ES-I3 (cell line): ENCODE results near the gene MED25.
A peak's percentile ranks its signal among the peaks of the same experiment; 100 is the strongest.

Experiments used
- H3K36me3 ChIP-seq: 2 replicates; pipeline ENCODE4 v1.6.1; 2013; ENCODE audit warnings: mild to moderate bottlenecking, low read length, control low read depth, moderate library complexity; ENCODE audit not compliant: insufficient read depth
- H3K4me1 ChIP-seq: 2 replicates; pipeline ENCODE4 v1.6.1; 2013; ENCODE audit warnings: mild to moderate bottlenecking, control low read depth, low read length; ENCODE audit not compliant: insufficient read depth
- H3K9ac ChIP-seq: 2 replicates; pipeline ENCODE4 v1.6.1; 2013; ENCODE audit warnings: low read depth, mild to moderate bottlenecking, low read length, moderate library complexity
- H3K9me3 ChIP-seq: 2 replicates; pipeline ENCODE4 v1.6.1; 2013; ENCODE audit warnings: mild to moderate bottlenecking, low read length, moderate library complexity; ENCODE audit not compliant: control insufficient read depth, insufficient read depth

MED25 gene

DNA sequence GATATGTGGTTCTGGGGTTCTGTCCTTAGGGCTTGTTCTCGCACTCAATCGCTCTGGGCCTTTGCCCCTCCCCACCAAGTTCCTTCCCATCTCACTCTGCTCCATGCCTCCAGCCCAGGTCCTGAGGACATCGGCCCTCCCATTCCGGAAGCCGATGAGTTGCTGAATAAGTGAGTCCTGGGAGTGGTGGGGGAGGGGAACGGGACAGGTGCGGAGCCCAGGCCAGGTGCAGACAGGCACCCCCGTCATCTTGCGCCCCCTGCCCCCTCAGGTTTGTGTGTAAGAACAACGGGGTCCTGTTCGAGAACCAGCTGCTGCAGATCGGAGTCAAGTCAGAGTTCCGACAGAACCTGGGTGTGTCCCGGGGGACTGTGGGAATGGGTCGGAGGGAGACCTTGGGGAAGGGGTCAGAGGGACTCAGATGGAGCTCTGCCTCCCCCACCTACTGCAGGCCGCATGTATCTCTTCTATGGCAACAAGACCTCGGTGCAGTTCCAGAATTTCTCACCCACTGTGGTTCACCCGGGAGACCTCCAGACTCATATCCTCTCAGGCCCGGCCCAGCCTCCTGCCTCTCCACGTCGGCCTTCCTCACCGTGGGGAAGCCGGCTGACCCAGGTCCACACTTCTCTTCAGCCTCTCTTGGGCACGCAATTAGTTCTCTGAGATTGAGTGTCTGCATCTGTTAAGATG lies 15.1 kb upstream of the MED25 start:
- peaks cover 8% of the 10 kb centered on the region; the same call in 1 of the 2 replicates for H3K4me1 ChIP-seq
- H3K9ac ChIP-seq, result peak overlapping the region; percentile 52; the same call in 1 of the 2 replicates
- H3K36me3 ChIP-seq, result peaks cover 7% of the 10 kb centered on the region; the same call in 1 of the 2 replicates
- H3K9me3 ChIP-seq, result no peaks in the 10 kb centered on the region

DNA sequence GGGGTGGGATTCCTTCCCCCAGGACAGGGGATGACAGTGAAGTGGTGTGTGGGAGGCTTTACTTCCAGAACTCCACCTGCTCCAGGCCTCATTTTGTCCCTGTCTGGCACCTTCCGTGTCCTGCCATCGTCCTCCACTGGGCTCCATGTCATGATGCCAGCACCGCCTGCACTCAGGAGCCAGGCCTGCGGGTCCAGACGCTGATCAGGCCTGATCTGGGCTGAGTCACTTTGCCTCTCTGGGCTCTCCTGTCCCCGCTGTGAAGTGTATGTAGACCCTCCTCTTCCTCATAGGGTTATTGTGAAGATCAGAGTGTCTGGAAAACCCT lies 14.6 kb upstream of the MED25 start:
- no peaks in the 10 kb centered on the region for H3K9me3 ChIP-seq
- peaks cover 7% of the 10 kb centered on the region; the same call in 1 of the 2 replicates for H3K36me3 ChIP-seq
- H3K4me1 ChIP-seq, result peaks cover 8% of the 10 kb centered on the region; the same call in 1 of the 2 replicates
- H3K9ac ChIP-seq, result no peak overlapping the region

DNA sequence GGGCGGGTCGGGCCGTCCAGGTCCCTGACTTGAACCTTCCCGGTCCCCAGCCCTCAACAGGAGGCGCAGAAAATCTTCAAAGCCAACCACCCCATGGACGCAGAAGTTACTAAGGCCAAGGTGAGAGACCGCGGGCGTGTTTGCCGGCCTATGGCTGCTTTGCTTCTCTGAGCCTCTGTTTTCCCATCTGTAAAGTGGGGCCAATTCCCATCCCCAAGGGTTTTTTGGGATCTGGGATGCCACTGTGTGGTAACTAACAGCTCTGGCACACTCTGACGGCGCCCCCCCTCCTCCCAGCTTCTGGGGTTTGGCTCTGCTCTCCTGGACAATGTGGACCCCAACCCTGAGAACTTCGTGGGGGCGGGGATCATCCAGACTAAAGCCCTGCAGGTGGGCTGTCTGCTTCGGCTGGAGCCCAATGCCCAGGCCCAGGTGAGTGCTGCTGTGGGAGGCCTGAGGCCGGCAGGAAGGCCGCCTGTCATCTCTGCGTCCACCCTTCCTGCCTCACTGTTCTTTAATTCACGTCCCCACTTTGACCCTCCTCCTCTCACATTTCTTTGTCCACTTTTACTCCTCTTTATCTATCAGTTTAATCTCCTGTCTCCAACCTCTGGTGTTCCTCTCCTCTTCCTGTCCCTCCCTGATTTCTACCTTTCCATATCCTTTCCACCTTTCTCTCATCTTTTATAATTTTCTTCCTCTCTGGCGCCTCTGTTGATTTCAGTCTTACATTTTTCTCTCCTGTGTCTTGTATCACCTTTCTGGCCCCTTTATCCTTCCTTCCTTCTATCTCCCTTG lies 12.1 kb upstream of the MED25 start:
- H3K36me3 ChIP-seq, result peaks cover 5% of the 10 kb centered on the region; the same call in 1 of the 2 replicates
- no peak overlapping the region; the same call in 1 of the 2 replicates for H3K9ac ChIP-seq

DNA sequence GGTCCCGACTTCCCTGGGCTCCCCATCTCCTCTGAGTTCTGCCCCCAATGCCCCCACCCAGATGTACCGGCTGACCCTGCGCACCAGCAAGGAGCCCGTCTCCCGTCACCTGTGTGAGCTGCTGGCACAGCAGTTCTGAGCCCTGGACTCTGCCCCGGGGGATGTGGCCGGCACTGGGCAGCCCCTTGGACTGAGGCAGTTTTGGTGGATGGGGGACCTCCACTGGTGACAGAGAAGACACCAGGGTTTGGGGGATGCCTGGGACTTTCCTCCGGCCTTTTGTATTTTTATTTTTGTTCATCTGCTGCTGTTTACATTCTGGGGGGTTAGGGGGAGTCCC lies 11.5 kb upstream of the MED25 start:
- peaks cover 5% of the 10 kb centered on the region; the same call in 1 of the 2 replicates for H3K36me3 ChIP-seq
- peaks cover 13% of the 10 kb centered on the region; the same call in 1 of the 2 replicates for H3K4me1 ChIP-seq
- H3K9me3 ChIP-seq, result no peaks in the 10 kb centered on the region
- H3K9ac ChIP-seq, result no peak overlapping the region

More for the DNA sequence above, 12.1 kb upstream of the MED25 start:
- H3K4me1 ChIP-seq, result peaks cover 13% of the 10 kb centered on the region; the same call in 1 of the 2 replicates
- H3K9me3 ChIP-seq, result no peaks in the 10 kb centered on the region

- Histone ChIP-seq H3K4me1 (peaks cover 13% of the 10 kb centered on the region; the same call in 1 of the 2 replicates), H3K36me3 (peaks cover 5% of the 10 kb centered on the region; the same call in 1 of the 2 replicates), H3K9me3 (no peaks in the 10 kb centered on the region), H3K9ac (no peak overlapping the region)
Observed at GRCh38 chr19:49807058-49807903, 10.8 kb upstream of the MED25 start.

- peaks cover 10% of the 10 kb centered on the region; the same call in 1 of the 2 replicates for H3K4me1 ChIP-seq
- peaks cover 5% of the 10 kb centered on the region; the same call in 1 of the 2 replicates for H3K36me3 ChIP-seq
- no peaks in the 10 kb centered on the region for H3K9me3 ChIP-seq
- H3K9ac ChIP-seq, result peak overlapping the region; percentile 36; the same call in 1 of the 2 replicates
Observed at GRCh38 chr19:49807904-49808675, 10.0 kb upstream of the MED25 start.

- H3K36me3 ChIP-seq, result no peaks in the 10 kb centered on the region
- peaks cover 5% of the 10 kb centered on the region; the same call in 1 of the 2 replicates for H3K4me1 ChIP-seq
- no peaks in the 10 kb centered on the region for H3K9me3 ChIP-seq
- H3K9ac ChIP-seq, result peak overlapping the region; percentile 46; the same call in 1 of the 2 replicates
Observed at GRCh38 chr19:49808711-49809159, 9.4 kb upstream of the MED25 start.

GRCh38 chr19:49809160-49809940 lies 8.7 kb upstream of the MED25 start:
- Histone ChIP-seq H3K9me3 (no peaks in the 10 kb centered on the region), H3K9ac (peak overlapping the region; percentile 46), H3K4me1 (peaks cover 5% of the 10 kb centered on the region; the same call in 1 of the 2 replicates), H3K36me3 (no peaks in the 10 kb centered on the region)

DNA sequence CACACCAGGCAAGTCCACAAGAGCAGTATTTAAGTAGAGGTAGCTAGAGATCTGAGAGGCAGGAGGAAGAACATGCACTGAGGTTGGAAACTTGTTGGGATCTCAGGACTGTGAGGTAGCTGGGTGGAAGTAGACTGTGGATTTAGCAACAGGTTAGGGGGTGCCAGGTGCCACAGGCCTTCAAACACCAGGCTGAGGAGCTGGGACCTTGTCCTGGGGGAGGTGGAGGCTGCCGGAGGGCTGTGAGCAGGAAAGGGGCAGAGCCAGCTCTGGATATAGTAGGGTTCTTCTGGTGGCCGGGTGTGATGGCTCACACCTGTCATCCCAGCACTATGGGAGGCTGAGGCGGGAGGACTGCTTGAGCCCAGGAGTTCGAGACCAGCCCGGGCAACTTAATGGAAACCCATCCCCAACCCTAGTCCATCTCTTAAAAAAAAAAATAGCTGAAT lies 8.1 kb upstream of the MED25 start:
- Histone ChIP-seq H3K36me3 (no peaks in the 10 kb centered on the region), H3K4me1 (peaks cover 5% of the 10 kb centered on the region; the same call in 1 of the 2 replicates), H3K9me3 (no peaks in the 10 kb centered on the region), H3K9ac (peak overlapping the region; percentile 46; the same call in 1 of the 2 replicates)

GRCh38 chr19:49811328-49811727 lies 6.8 kb upstream of the MED25 start:
- Histone ChIP-seq H3K9ac (no peak overlapping the region), H3K36me3 (no peaks in the 10 kb centered on the region), H3K9me3 (no peaks in the 10 kb centered on the region), H3K4me1 (peaks cover 5% of the 10 kb centered on the region; the same call in 1 of the 2 replicates)

- H3K4me1 ChIP-seq, result peaks cover 5% of the 10 kb centered on the region; the same call in 1 of the 2 replicates
- no peaks in the 10 kb centered on the region for H3K36me3 ChIP-seq
- H3K9ac ChIP-seq, result peak overlapping the region; percentile 77; the same call in 1 of the 2 replicates
- H3K9me3 ChIP-seq, result no peaks in the 10 kb centered on the region
Observed at GRCh38 chr19:49812452-49812996, 5.6 kb upstream of the MED25 start.

GRCh38 chr19:49812997-49813861 lies 4.9 kb upstream of the MED25 start, which contains the start of gene FUZ:
Gene FUZ (minus strand): TSS chr19:49813292. CDS start chr19:49813106, 186 bp downstream.
- peak within 1 kb of the TSS; percentile 77 for H3K9ac ChIP-seq
- no peaks in the 10 kb centered on the region for H3K36me3 ChIP-seq
- H3K9me3 ChIP-seq, result no peaks in the 10 kb centered on the region
- peaks cover 5% of the 10 kb centered on the region; the same call in 1 of the 2 replicates for H3K4me1 ChIP-seq
